ENCODE data around the gene ATP11B.

DNA sequence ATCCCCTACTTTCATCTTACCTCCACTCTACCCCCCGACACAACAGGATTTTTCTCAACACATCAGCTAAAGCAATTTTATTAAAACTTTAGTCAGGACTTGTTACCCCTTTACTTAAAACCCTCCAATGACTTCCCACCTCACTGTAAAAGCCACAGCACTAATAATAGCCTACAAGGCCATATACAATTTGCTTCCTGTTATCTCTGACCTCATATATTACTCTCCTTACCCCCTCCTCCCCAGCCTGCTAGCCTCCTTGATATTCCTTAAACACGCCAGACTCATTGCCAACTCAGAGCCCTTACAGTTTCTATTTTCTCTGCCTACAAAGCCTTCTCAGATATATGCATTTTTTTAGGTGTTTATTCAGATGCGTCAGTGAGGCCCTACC is 132.6 kb downstream of the ATP11B start:
- TF ChIP-seq ZNF565 (CRISPR knock-in tag; conservative IDR thresholded peaks at IDR 0.05; ENCODE audit: low read depth) (no peak), ZNF8 (CRISPR knock-in tag; IDR thresholded peaks at IDR 0.05) (no peak), ARNTL (CRISPR knock-in tag; IDR thresholded peaks at IDR 0.05; ENCODE audit: borderline replicate concordance, low read depth) (no peak)
- TF ChIP-seq, protein P1, sequence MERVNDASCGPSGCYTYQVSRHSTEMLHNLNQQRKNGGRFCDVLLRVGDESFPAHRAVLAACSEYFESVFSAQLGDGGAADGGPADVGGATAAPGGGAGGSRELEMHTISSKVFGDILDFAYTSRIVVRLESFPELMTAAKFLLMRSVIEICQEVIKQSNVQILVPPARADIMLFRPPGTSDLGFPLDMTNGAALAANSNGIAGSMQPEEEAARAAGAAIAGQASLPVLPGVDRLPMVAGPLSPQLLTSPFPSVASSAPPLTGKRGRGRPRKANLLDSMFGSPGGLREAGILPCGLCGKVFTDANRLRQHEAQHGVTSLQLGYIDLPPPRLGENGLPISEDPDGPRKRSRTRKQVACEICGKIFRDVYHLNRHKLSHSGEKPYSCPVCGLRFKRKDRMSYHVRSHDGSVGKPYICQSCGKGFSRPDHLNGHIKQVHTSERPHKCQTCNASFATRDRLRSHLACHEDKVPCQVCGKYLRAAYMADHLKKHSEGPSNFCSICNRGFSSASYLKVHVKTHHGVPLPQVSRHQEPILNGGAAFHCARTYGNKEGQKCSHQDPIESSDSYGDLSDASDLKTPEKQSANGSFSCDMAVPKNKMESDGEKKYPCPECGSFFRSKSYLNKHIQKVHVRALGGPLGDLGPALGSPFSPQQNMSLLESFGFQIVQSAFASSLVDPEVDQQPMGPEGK (CRISPR knock-in tag; IDR thresholded peaks at IDR 0.05; ENCODE audit: borderline replicate concordance) = no peak
- TF ChIP-seq, protein P2, sequence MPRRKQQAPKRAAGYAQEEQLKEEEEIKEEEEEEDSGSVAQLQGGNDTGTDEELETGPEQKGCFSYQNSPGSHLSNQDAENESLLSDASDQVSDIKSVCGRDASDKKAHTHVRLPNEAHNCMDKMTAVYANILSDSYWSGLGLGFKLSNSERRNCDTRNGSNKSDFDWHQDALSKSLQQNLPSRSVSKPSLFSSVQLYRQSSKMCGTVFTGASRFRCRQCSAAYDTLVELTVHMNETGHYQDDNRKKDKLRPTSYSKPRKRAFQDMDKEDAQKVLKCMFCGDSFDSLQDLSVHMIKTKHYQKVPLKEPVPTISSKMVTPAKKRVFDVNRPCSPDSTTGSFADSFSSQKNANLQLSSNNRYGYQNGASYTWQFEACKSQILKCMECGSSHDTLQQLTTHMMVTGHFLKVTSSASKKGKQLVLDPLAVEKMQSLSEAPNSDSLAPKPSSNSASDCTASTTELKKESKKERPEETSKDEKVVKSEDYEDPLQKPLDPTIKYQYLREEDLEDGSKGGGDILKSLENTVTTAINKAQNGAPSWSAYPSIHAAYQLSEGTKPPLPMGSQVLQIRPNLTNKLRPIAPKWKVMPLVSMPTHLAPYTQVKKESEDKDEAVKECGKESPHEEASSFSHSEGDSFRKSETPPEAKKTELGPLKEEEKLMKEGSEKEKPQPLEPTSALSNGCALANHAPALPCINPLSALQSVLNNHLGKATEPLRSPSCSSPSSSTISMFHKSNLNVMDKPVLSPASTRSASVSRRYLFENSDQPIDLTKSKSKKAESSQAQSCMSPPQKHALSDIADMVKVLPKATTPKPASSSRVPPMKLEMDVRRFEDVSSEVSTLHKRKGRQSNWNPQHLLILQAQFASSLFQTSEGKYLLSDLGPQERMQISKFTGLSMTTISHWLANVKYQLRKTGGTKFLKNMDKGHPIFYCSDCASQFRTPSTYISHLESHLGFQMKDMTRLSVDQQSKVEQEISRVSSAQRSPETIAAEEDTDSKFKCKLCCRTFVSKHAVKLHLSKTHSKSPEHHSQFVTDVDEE (CRISPR knock-in tag; IDR thresholded peaks at IDR 0.05) = no peak
- TF ChIP-seq, protein P3, sequence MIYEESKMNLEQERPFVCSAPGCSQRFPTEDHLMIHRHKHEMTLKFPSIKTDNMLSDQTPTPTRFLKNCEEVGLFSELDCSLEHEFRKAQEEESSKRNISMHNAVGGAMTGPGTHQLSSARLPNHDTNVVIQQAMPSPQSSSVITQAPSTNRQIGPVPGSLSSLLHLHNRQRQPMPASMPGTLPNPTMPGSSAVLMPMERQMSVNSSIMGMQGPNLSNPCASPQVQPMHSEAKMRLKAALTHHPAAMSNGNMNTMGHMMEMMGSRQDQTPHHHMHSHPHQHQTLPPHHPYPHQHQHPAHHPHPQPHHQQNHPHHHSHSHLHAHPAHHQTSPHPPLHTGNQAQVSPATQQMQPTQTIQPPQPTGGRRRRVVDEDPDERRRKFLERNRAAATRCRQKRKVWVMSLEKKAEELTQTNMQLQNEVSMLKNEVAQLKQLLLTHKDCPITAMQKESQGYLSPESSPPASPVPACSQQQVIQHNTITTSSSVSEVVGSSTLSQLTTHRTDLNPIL (CRISPR knock-in tag; IDR thresholded peaks at IDR 0.05; ENCODE audit: low read depth) = no peak
